UCSD-AML1 (cell line): ENCODE data around the gene RPL35.

ENCODE experiments used
- DNase-seq: peaks from one replicate; lab custom pipeline; 2025; ENCODE audit not compliant: unreplicated experiment; lab: John Stamatoyannopoulos, UW

Gene RPL35

GRCh38 chr9:124820698-124821623, 40.8 kb downstream of the RPL35 start:
- no peak for DNase-seq

- DNase-seq = no peak
Measured at GRCh38 chr9:124818431-124819281, 43.1 kb downstream of the RPL35 start.

GRCh38 chr9:124815601-124816000, 46.2 kb downstream of the RPL35 start:
- no peak for DNase-seq

GRCh38 chr9:124814164-124814535, 47.6 kb downstream of the RPL35 start:
- no peak for DNase-seq

- DNase-seq = no peak
Measured at GRCh38 chr9:124813501-124814163, 48.1 kb downstream of the RPL35 start.

GRCh38 chr9:124813041-124813440, 48.7 kb downstream of the RPL35 start:
- DNase-seq = no peak

- no peak for DNase-seq
Measured at GRCh38 chr9:124812441-124812876, 49.3 kb downstream of the RPL35 start.

GRCh38 chr9:124810663-124811355, 50.9 kb downstream of the RPL35 start:
- DNase-seq = no peak

- DNase-seq = no peak
Measured at GRCh38 chr9:124809741-124810500, 51.8 kb downstream of the RPL35 start.

- DNase-seq = no peak
Measured at GRCh38 chr9:124809211-124809610, 52.5 kb downstream of the RPL35 start.

GRCh38 chr9:124808246-124808956, 53.4 kb downstream of the RPL35 start:
- no peak for DNase-seq
